ENCODE data around the gene ISL2.

Gene ISL2

GRCh38 chr15:76381366-76381765, 44.8 kb downstream of the ISL2 start:
- Histone ChIP-seq H3K4me3 (ENCODE audit: low read length) (no peak overlapping the region), H3K27me3 (ENCODE audit: insufficient read depth, low read length) (no peaks in the 10 kb centered on the region), H3K4me1 (ENCODE audit: insufficient read depth, low read length) (peaks cover 12% of the 10 kb centered on the region), H3K36me3 (ENCODE audit: insufficient read depth, low read length) (no peaks in the 10 kb centered on the region), H2AFZ (ENCODE audit: low read depth, low read length) (no peak overlapping the region), H3K9me3 (ENCODE audit: low read length) (no peaks in the 10 kb centered on the region)

DNA sequence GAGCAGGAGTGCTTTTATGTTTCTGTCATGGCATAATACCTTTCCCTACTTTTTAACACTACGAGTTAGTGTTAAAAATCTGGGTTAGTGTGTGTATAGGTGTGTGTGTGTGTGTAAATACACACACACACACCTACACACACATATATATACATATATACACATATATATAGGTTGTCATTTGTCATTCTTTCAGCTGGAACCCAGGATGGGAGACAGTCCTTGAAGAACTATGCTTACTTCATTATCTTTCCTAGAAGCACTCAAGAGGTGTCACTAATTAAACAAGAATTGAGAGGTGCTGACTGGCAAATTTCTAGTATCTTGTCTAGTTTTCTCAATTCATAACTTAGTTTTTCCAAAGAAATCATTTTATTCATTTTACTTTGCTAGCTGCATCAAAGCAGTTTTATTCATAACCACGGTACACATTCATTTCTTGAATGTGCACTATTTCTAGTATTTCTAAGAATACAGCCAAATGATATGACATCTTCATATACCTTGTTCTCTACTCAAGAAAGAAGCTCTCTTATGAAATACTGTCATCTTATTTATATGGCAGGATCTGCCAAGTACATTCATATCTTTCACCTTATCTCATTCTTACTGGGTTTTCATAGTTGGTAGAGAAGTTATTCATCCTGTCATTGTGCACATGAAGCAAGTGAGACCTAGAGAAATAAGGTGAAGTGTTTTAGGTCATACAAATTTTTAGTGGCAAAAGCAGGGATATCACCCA, 46.6 kb downstream of the ISL2 start:
- Histone ChIP-seq H3K4me1 (ENCODE audit: insufficient read depth, low read length) (no peaks in the 10 kb centered on the region), H2AFZ (ENCODE audit: low read depth, low read length) (no peak overlapping the region), H3K9me3 (ENCODE audit: low read length) (no peaks in the 10 kb centered on the region), H3K27me3 (ENCODE audit: insufficient read depth, low read length) (no peaks in the 10 kb centered on the region), H3K4me3 (ENCODE audit: low read length) (no peak overlapping the region), H3K36me3 (ENCODE audit: insufficient read depth, low read length) (no peaks in the 10 kb centered on the region)

- Histone ChIP-seq H3K27me3 (ENCODE audit: insufficient read depth, low read length) (no peaks in the 10 kb centered on the region), H3K4me3 (ENCODE audit: low read length) (no peak overlapping the region), H3K4me1 (ENCODE audit: insufficient read depth, low read length) (no peaks in the 10 kb centered on the region)
These were observed 47.8 kb downstream of the ISL2 start for GRCh38 chr15:76384409-76384808.

DNA sequence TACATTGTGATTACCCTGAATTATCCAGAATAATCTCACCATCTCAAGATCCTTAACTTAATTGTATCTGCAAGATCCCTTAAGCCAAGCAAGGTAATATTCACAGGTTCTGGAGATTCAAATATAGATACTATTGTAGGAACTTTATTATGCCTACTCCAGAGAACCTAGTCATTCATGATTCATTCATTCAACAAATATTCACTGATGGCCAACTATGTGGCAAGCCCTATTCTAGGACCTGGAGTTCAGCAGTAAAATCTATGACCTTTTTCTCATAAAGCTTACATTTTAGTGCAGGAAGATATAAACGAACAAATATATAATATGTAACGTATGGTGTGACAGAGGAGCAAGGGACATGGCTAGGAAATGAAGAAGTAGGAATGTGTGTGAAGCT, 49.6 kb downstream of the ISL2 start:
- H3K4me3 ChIP-seq (ENCODE audit: low read length) = no peak overlapping the region
- H3K36me3 ChIP-seq (ENCODE audit: insufficient read depth, low read length) = no peaks in the 10 kb centered on the region
- no peaks in the 10 kb centered on the region for H3K27me3 ChIP-seq (ENCODE audit: insufficient read depth, low read length)
- H3K4me1 ChIP-seq (ENCODE audit: insufficient read depth, low read length) = no peaks in the 10 kb centered on the region
- no peaks in the 10 kb centered on the region for H3K9me3 ChIP-seq (ENCODE audit: low read length)
- H2AFZ ChIP-seq (ENCODE audit: low read depth, low read length) = no peak overlapping the region

More at GRCh38 chr15:76384409-76384808, 47.8 kb downstream of the ISL2 start:
- H3K9me3 ChIP-seq (ENCODE audit: low read length) = no peaks in the 10 kb centered on the region
- H2AFZ ChIP-seq (ENCODE audit: low read depth, low read length) = no peak overlapping the region
- no peaks in the 10 kb centered on the region for H3K36me3 ChIP-seq (ENCODE audit: insufficient read depth, low read length)

- no peaks in the 10 kb centered on the region for H3K9me3 ChIP-seq (ENCODE audit: low read length)
- H3K27me3 ChIP-seq (ENCODE audit: insufficient read depth, low read length) = no peaks in the 10 kb centered on the region
- no peaks in the 10 kb centered on the region for H3K4me1 ChIP-seq (ENCODE audit: insufficient read depth, low read length)
- H3K4me3 ChIP-seq (ENCODE audit: low read length) = no peak overlapping the region
- H2AFZ ChIP-seq (ENCODE audit: low read depth, low read length) = no peak overlapping the region
- H3K36me3 ChIP-seq (ENCODE audit: insufficient read depth, low read length) = no peaks in the 10 kb centered on the region
These were observed 50.4 kb downstream of the ISL2 start for GRCh38 chr15:76386926-76387325.

DNA sequence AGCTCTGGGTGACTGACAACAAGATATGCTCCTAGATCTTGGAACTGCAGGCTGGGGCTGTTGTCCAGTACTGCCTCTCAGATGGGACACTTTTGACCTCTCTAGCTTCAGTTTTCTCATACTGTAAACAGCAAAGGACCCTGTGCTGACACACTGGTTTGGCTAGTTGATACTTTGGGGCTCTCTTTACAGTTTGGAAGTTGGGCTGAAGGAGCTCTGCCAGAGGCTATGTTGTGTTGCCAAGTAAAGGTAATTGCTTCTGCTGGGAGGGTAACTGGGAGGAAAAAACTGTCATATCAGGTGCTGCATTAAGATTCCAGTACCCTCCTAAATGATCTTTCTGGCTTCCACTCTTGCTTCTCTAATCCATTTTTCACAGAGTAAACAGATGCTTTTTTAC, 54.0 kb downstream of the ISL2 start:
- no peaks in the 10 kb centered on the region for H3K9me3 ChIP-seq (ENCODE audit: low read length)
- no peak overlapping the region for H2AFZ ChIP-seq (ENCODE audit: low read depth, low read length)
- no peak overlapping the region for H3K4me3 ChIP-seq (ENCODE audit: low read length)
- no peaks in the 10 kb centered on the region for H3K27me3 ChIP-seq (ENCODE audit: insufficient read depth, low read length)
- no peaks in the 10 kb centered on the region for H3K4me1 ChIP-seq (ENCODE audit: insufficient read depth, low read length)
- no peaks in the 10 kb centered on the region for H3K36me3 ChIP-seq (ENCODE audit: insufficient read depth, low read length)

- H3K27me3 ChIP-seq (ENCODE audit: insufficient read depth, low read length) = no peaks in the 10 kb centered on the region
- no peak overlapping the region for H3K4me3 ChIP-seq (ENCODE audit: low read length)
- no peaks in the 10 kb centered on the region for H3K9me3 ChIP-seq (ENCODE audit: low read length)
- H2AFZ ChIP-seq (ENCODE audit: low read depth, low read length) = no peak overlapping the region
- H3K36me3 ChIP-seq (ENCODE audit: insufficient read depth, low read length) = no peaks in the 10 kb centered on the region
- H3K4me1 ChIP-seq (ENCODE audit: insufficient read depth, low read length) = no peaks in the 10 kb centered on the region
These were observed 54.7 kb downstream of the ISL2 start for GRCh38 chr15:76391309-76391708.

- no peak overlapping the region for H3K4me3 ChIP-seq (ENCODE audit: low read length)
- no peak overlapping the region for H2AFZ ChIP-seq (ENCODE audit: low read depth, low read length)
- no peaks in the 10 kb centered on the region for H3K9me3 ChIP-seq (ENCODE audit: low read length)
- H3K36me3 ChIP-seq (ENCODE audit: insufficient read depth, low read length) = no peaks in the 10 kb centered on the region
- H3K4me1 ChIP-seq (ENCODE audit: insufficient read depth, low read length) = no peaks in the 10 kb centered on the region
- no peaks in the 10 kb centered on the region for H3K27me3 ChIP-seq (ENCODE audit: insufficient read depth, low read length)
These were observed 55.3 kb downstream of the ISL2 start for GRCh38 chr15:76391847-76392246.
